Activated naive CD8-positive, alpha-beta T cell treated with anti-CD3 and anti-CD28 coated beads, Interleukin-2, amount 50 U/mL, for 24 hours (primary cell): ENCODE data around the gene PPM1D.
"Not testable (repeated sequence)": the region's sequence is repeated elsewhere in the genome, so short reads cannot be mapped to it uniquely, and the experiment has no call there.

Source experiments
- ATAC-seq: fragments of 150-1000 bp; cut with Tn5 transposase; one replicate; pipeline ENCODE4 v1.10.0; 2021
- DNase-seq: peaks from one replicate; pipeline ENCODE4 v3.0.0; 2021
- H3K27ac Mint-ChIP-seq: one replicate; pipeline ENCODE4 v1.8.0; 2021; ENCODE audit warnings: mild to moderate bottlenecking, mixed read lengths
- H3K27me3 Mint-ChIP-seq: one replicate; pipeline ENCODE4 v1.8.0; 2021; ENCODE audit warnings: mixed read lengths
- H3K36me3 Mint-ChIP-seq: one replicate; pipeline ENCODE4 v1.8.0; 2021; ENCODE audit warnings: low read depth, mixed read lengths
- H3K4me1 Mint-ChIP-seq: one replicate; pipeline ENCODE4 v1.8.0; 2021; ENCODE audit warnings: mixed read lengths
- H3K4me3 Mint-ChIP-seq: one replicate; pipeline ENCODE4 v1.8.0; 2021; ENCODE audit warnings: mild to moderate bottlenecking, moderate library complexity, mixed read lengths
- H3K9me3 Mint-ChIP-seq: one replicate; pipeline ENCODE4 v1.8.0; 2021; ENCODE audit warnings: mixed read lengths

The PPM1D gene

DNA sequence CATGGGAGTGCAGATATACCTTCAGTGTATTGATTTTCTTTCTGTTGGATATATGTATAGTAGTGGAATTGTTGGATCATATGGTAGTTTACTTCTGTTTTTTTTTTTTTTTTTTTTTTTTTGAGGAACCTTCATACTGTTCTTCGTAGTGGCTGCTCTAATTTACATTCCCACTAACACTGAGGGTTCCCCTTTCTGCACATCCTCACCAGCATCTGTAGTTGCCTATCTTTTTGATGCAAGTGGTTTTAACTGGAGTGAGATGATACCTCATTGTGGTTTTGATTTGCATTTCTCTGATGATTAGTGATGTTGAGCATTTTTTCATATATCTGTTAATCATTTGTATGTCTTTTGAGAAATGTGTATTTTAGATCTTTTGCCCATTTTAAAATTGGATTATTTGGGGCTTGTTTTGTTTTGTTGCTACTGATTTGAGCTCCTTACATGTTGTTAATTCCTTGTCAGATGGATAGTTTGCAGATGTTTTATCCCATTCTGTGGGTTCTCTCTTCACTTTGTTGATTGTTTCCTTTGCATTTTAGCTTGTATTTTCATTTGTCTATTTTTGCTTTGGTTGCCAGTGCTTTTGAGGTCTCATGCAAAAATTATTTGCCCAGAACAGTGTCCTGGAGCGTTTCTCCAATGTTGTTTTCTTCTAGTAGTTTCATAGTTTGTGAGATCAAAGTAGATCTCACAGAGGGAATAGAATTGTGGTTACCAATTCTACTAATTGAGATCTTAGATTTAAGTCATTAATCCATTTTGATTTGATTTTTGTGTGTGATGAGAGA lies 52.7 kb downstream of the PPM1D start:
- Mint-ChIP-seq H3K36me3 (peaks cover 29% of the 10 kb centered on the region), H3K9me3 (no peaks in the 10 kb centered on the region), H3K4me1 (peaks cover 23% of the 10 kb centered on the region), H3K27me3 (no peaks in the 10 kb centered on the region), H3K4me3 (no peak overlapping the region), H3K27ac (no peak overlapping the region)
- ATAC-seq (peak; percentile 80), DNase-seq (no peak)

DNA sequence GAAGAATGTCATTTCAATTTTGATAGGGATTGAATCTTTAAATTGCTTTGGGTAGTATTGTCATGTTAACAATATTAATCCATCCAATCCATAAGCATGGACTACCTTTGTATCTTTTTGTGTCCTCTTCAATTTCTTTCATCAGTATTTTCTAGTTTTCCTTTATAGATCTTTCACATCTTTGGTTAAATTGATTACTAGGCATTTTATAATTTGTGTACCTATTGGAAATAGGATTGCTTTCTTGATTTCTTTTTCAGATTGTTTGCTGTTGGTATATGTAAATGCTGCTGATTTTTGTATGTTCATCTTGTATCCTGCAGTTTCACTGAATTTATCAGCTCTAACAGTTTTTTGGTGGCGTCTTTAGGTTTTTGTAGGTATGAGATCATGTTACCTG lies 53.6 kb downstream of the PPM1D start:
- DNase-seq = no peak
- ATAC-seq = no peak
- Mint-ChIP-seq H3K27ac (no peak overlapping the region), H3K4me3 (no peak overlapping the region), H3K4me1 (peaks cover 23% of the 10 kb centered on the region), H3K9me3 (no peaks in the 10 kb centered on the region), H3K36me3 (peaks cover 25% of the 10 kb centered on the region), H3K27me3 (no peaks in the 10 kb centered on the region)

DNA sequence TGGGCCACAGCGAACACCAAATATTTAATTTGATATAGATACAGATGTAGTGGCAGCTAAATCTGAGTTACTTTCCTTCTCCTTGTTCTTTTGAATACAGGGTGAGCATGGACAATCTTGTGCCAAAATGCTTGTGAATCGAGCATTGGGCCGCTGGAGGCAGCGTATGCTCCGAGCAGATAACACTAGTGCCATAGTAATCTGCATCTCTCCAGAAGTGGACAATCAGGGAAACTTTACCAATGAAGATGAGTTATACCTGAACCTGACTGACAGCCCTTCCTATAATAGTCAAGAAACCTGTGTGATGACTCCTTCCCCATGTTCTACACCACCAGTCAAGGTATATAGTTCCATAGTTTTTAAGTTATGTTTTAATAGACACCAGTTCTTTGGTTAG lies 56.5 kb downstream of the PPM1D start:
- H3K9me3 Mint-ChIP-seq = no peaks in the 10 kb centered on the region
- DNase-seq (no peak), ATAC-seq (no peak)
- H3K4me3 Mint-ChIP-seq = no peak overlapping the region
- H3K4me1 Mint-ChIP-seq = peaks cover 21% of the 10 kb centered on the region
- H3K27ac Mint-ChIP-seq = no peak overlapping the region
- H3K36me3 Mint-ChIP-seq = peaks cover 11% of the 10 kb centered on the region
- H3K27me3 Mint-ChIP-seq = no peaks in the 10 kb centered on the region

DNA sequence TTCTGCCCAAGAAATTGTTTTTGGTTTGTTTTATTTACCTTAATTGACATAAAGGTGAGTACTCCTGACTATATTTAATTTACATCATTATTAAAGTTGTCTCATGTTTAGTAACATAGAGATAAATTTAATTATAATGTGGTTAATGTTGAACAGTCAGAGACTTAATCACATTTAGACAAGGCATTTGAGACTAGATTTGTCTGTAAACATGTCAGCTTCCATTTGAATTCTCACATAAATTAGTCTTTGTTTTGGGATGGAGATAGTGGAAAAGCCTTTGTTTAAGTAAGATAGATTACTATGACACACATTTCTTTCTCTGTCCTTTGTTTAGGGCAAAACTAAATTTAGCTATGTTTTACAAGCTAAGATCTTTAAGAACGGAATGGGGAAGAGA lies 59.2 kb downstream of the PPM1D start:
- H3K27me3 Mint-ChIP-seq = no peaks in the 10 kb centered on the region
- no peaks in the 10 kb centered on the region for H3K4me1 Mint-ChIP-seq
- H3K36me3 Mint-ChIP-seq = peaks cover 10% of the 10 kb centered on the region
- DNase-seq = no peak
- H3K9me3 Mint-ChIP-seq = no peaks in the 10 kb centered on the region
- H3K27ac Mint-ChIP-seq = no peak overlapping the region
- no peak overlapping the region for H3K4me3 Mint-ChIP-seq
- ATAC-seq = no peak

DNA sequence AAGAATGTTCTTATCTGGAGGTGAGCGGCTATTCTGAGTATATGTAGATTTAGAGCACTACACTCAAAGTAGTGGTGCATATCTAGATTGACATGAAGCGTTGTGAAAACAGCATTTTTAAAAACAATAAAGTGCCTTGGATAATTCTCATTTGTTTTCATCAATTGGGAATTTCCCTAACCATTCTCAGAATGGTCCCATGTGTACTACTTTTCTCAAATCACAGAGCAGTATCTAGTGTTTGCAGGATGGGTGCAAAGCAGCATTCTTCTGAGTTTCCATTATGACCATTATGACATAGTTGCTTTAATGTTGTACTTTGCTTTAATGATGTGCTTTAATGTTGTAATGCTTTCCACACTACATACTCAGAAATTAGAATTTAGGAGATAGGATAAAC lies 61.5 kb downstream of the PPM1D start:
- no peaks in the 10 kb centered on the region for H3K4me1 Mint-ChIP-seq
- no peaks in the 10 kb centered on the region for H3K9me3 Mint-ChIP-seq
- H3K4me3 Mint-ChIP-seq = no peak overlapping the region
- no peaks in the 10 kb centered on the region for H3K27me3 Mint-ChIP-seq
- H3K36me3 Mint-ChIP-seq = peaks cover 13% of the 10 kb centered on the region
- no peak for ATAC-seq
- H3K27ac Mint-ChIP-seq = no peak overlapping the region
- no peak for DNase-seq

DNA sequence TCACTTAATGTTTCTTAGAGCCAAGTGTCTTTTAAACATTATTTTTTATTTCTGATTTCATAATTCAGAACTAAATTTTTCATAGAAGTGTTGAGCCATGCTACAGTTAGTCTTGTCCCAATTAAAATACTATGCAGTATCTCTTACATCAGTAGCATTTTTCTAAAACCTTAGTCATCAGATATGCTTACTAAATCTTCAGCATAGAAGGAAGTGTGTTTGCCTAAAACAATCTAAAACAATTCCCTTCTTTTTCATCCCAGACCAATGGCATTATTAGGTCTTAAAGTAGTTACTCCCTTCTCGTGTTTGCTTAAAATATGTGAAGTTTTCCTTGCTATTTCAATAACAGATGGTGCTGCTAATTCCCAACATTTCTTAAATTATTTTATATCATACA lies 64.0 kb downstream of the PPM1D start:
- Mint-ChIP-seq H3K4me3 (no peak overlapping the region), H3K36me3 (peaks cover 9% of the 10 kb centered on the region), H3K27me3 (no peaks in the 10 kb centered on the region), H3K27ac (no peak overlapping the region), H3K4me1 (no peaks in the 10 kb centered on the region), H3K9me3 (no peaks in the 10 kb centered on the region)
- ATAC-seq (no peak), DNase-seq (no peak)

DNA sequence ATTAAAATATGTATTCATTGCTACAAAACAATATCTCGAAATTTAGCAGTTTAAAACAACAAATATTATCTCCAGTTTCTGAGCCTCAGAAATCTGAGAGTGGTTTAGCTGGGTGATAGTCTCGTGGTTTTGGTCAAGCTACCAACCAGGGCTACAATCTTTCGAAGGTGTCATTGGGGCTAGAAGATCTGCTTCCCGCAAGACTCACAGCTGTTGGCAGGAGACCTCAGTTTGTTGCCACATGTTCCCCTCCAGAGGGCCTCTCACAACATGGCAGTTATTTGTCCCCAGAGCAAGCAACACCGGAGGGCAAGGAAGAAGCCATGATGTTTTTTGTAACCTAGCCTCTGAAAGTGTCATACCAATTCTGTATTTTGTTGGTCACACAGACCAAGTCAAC lies 65.6 kb downstream of the PPM1D start:
- Mint-ChIP-seq H3K4me3 (no peak overlapping the region), H3K36me3 (peaks cover 6% of the 10 kb centered on the region), H3K27ac (no peak overlapping the region), H3K27me3 (no peaks in the 10 kb centered on the region), H3K9me3 (no peaks in the 10 kb centered on the region), H3K4me1 (no peaks in the 10 kb centered on the region)
- DNase-seq (no peak), ATAC-seq (no peak)

DNA sequence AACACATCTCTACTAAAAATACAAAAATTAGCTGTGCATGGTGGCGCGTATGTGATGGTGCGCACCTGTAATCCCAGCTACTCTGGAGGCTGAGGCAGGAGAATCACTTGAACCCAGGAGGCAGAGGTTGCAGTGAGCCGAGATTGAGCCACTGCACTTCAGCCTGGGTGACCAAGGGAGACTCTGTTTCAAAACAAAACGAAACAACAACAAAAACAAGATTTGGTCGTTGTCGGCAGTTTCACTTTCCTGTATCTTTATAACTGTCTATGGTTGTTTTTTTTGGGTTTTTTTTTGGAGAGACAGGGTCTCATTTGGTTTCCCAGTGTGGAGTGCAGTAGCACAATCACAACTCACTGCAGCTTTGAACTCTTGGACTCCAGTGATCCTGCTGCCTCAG lies 68.7 kb downstream of the PPM1D start:
- not testable (repeated sequence) for DNase-seq, H3K36me3 Mint-ChIP-seq, ATAC-seq

DNA sequence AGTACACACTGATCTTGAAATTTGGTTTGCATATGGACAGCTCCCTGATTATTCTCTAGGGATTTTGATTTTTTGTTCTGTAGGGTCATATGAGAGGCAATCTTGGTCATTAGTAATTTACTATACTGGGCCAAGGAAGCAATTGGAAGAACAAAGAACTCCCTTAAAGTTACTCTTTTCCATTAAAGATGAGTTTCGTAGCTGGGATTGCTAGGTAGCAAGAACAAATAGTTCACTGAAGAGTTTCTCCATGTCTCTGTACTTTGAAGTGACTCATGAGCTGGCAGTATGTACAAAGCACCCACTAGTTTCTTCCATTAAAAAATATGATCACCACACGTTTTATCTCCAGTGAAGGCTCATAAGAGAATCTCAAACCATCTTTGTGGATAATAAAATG lies 71.5 kb downstream of the PPM1D start:
- Mint-ChIP-seq H3K36me3 (no peaks in the 10 kb centered on the region), H3K27me3 (no peaks in the 10 kb centered on the region), H3K9me3 (peaks cover 5% of the 10 kb centered on the region), H3K27ac (no peak overlapping the region), H3K4me1 (no peaks in the 10 kb centered on the region), H3K4me3 (no peak overlapping the region)
- DNase-seq (no peak), ATAC-seq (no peak)

More for the DNA sequence above, 68.7 kb downstream of the PPM1D start:
- H3K27me3 Mint-ChIP-seq, H3K4me1 Mint-ChIP-seq, H3K4me3 Mint-ChIP-seq, H3K27ac Mint-ChIP-seq, H3K9me3 Mint-ChIP-seq: not testable (repeated sequence)

DNA sequence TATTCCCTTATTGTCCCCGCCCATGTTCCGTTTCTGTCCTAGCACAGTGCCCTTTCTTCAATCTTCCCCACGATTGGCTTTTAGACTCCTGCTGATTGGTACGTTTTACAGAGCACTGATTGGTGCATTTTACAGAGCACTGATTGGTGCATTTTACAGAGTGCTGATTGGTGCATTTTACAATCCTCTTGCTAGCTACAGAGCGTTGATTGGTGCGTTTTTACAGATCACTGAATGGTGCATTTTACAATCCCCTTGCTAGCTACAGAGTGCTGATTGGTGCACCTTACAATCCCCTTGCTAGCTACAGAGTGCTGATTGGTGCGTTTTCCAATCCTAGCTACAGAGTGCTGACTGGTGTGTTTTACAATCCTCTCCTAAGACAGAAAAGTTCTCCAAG lies 74.6 kb downstream of the PPM1D start:
- not testable (repeated sequence) for H3K27ac Mint-ChIP-seq, H3K27me3 Mint-ChIP-seq, H3K9me3 Mint-ChIP-seq, DNase-seq, H3K4me3 Mint-ChIP-seq, ATAC-seq, H3K36me3 Mint-ChIP-seq
- H3K4me1 Mint-ChIP-seq = peaks cover 19% of the 10 kb centered on the region

DNA sequence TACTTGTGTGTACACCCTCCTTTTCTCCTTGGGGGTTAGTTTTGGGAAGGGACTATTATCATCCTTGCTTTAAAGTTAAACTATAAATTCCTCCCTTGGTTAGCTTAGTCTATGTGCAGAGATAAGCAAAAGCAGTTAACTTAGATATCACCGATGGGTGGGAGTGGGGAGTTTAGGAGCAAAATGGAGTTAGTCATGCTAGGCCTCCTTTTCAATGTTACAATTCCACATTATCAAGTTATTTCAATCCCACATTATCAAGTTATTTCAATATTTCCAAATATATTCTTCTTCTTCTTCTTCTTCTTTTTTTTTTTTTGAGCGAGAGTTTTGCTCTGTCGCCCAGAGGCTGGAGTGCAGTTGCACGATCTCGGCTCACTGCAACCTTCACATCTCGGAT lies 76.0 kb downstream of the PPM1D start:
- H3K27me3 Mint-ChIP-seq = no peaks in the 10 kb centered on the region
- H3K4me3 Mint-ChIP-seq = peak overlapping the region; percentile 32
- peaks cover 19% of the 10 kb centered on the region for H3K4me1 Mint-ChIP-seq
- peaks cover 5% of the 10 kb centered on the region for H3K9me3 Mint-ChIP-seq
- no peak for ATAC-seq
- no peaks in the 10 kb centered on the region for H3K36me3 Mint-ChIP-seq
- no peak for DNase-seq
- no peak overlapping the region for H3K27ac Mint-ChIP-seq

DNA sequence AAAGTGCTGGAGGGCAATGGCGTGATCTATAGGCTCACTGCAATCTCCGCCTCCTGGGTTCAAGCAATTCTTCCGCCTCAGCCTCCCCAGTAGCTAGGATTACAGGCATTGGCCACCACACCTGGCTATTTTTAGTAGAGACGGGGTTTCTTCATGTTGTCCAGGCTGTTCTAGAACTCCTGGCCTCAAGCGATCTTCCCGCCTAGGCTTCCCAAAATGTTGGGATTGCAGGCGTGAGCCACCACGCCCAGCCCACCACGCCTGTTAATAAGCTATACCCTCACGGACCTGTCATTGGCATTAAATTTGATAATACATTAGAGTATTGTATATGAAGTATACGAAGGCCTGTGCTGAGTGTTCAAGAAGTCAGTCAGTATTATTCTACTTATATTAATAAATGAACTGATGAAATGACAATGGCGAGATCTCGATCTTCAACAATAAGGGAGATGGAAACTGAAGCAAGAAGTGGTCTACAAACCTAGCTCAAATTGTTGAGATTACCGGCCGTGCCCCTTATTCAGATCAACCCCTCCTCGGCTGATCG lies 76.8 kb downstream of the PPM1D start:
- peak overlapping the region; percentile 94 for H3K4me3 Mint-ChIP-seq
- peaks cover 19% of the 10 kb centered on the region for H3K4me1 Mint-ChIP-seq
- no peaks in the 10 kb centered on the region for H3K27me3 Mint-ChIP-seq
- DNase-seq = no peak
- peaks cover 5% of the 10 kb centered on the region for H3K9me3 Mint-ChIP-seq
- H3K36me3 Mint-ChIP-seq = no peaks in the 10 kb centered on the region
- ATAC-seq = no peak
- H3K27ac Mint-ChIP-seq = peak overlapping the region; percentile 82

DNA sequence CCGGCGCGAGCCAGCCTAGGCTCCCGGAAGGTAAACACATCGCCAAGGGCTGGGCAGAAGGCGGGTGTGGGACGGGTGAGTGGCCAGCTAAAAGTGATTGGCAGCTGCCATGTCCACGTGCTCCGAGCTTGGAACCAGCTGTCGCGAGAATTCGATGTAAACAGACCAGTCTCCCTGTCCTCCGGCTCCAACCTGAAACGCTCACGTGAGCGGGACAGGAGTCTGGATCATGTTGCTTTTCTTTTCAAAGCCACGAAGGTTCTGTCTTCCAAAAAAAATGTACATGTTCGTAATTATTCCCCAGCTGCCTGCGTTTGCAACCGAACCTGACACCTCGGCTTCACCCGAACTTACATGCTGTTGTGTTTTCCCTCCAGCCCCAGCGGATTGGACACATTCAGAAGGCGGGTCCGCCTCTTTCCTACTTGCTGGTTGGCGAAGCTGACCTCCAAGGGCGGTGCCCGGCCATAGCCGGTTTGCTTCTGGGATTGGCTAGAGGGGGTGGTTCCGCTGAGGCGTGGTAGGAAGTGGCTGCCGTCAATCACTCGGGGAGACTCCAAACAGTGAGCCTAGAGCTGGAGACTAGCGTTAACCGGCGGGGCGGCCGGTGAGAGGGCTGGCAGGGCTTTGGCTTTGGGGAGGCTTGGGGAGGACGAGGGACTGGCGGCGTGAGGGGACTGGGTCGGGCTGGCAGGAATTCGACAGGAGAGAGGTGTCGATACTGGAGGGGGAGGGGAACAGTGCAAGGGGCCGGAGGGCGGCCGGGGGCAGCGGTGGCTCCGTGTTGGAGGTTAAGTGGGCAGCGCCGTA lies 77.5 kb downstream of the PPM1D start, which contains the start of gene BCAS3:
Gene BCAS3 (plus strand): TSS at position 544 of the 810 bp plus-strand sequence.
- peaks cover 19% of the 10 kb centered on the region for H3K4me1 Mint-ChIP-seq
- peak within 1 kb of the TSS; percentile 82 for H3K27ac Mint-ChIP-seq
- H3K9me3 Mint-ChIP-seq = peaks cover 5% of the 10 kb centered on the region
- no peaks in the 10 kb centered on the region for H3K36me3 Mint-ChIP-seq
- no peaks in the 10 kb centered on the region for H3K27me3 Mint-ChIP-seq
- peak within 1 kb of the TSS; percentile 94 for H3K4me3 Mint-ChIP-seq
- DNase-seq (peak; percentile 94), ATAC-seq (peak; percentile 98)

DNA sequence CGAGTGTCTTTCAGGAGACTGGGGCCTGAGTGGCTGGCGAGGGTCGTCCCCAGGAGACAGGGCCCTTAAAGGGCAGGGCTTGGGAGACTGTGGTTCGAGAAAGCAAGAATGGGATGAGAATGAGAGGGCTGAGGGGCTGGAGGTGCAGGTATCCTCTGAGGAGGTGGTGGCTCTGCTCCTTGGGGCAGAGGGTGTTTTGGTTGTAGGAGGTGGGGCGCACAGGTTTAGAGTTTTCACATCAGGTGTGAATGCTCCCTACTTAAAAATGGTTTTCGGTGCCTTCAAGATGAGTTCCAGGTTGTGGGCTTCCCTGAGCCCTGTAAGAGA lies 78.1 kb downstream of the PPM1D start:
- H3K4me3 Mint-ChIP-seq = peak overlapping the region; percentile 94
- no peaks in the 10 kb centered on the region for H3K27me3 Mint-ChIP-seq
- H3K4me1 Mint-ChIP-seq = peaks cover 19% of the 10 kb centered on the region
- ATAC-seq = no peak
- H3K27ac Mint-ChIP-seq = peak overlapping the region; percentile 82
- DNase-seq = no peak
- H3K36me3 Mint-ChIP-seq = no peaks in the 10 kb centered on the region
- H3K9me3 Mint-ChIP-seq = peaks cover 5% of the 10 kb centered on the region

DNA sequence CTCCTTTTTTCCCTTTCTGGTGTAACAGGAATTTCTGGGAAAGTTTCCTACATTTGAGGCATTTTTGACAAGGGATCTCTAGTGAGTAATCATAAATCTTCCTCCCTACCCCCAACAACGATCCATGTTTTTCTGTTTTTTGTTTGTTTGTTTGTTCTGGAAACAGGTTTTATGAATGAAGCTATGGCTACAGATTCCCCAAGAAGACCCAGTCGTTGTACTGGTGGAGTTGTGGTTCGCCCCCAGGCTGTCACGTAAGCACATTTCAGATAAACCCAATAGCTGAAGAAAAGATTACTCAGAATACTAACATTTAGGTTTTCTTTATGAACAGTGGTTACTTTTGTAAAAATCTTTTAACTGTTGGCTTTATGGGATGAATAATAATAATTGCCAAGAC lies 79.3 kb downstream of the PPM1D start:
- no peak for DNase-seq
- peaks cover 19% of the 10 kb centered on the region for H3K4me1 Mint-ChIP-seq
- no peak for ATAC-seq
- peaks cover 5% of the 10 kb centered on the region for H3K9me3 Mint-ChIP-seq
- no peak overlapping the region for H3K4me3 Mint-ChIP-seq
- H3K36me3 Mint-ChIP-seq = no peaks in the 10 kb centered on the region
- H3K27me3 Mint-ChIP-seq = no peaks in the 10 kb centered on the region
- H3K27ac Mint-ChIP-seq = no peak overlapping the region
